22Rv1 (cell line): ENCODE results near the gene PODXL2.

Experiments used
- H3K27ac ChIP-seq: fragments of 450-650 bp; 2 replicates; pipeline ENCODE4 v1.5.1; 2017
- CTCF ChIP-seq: fragments of 450-650 bp; IDR thresholded peaks from 2 replicates; pipeline ENCODE4 v1.5.1; 2017; ENCODE audit warnings: mild to moderate bottlenecking
- ZFX ChIP-seq: fragments of 450-650 bp; IDR thresholded peaks from 2 replicates; pipeline ENCODE4 v1.6.1; 2017; ENCODE audit warnings: antibody characterized with exemption, borderline replicate concordance

Gene PODXL2

GRCh38 chr3:127628788-127629466, at the start of gene PODXL2:
PODXL2 (plus strand) TSS chr3:127629185; CDS start chr3:127629220, 35 bp downstream.
- TF ChIP-seq CTCF (no peak), ZFX (no peak)
- H3K27ac ChIP-seq: peak within 1 kb of the TSS; percentile 64

- H3K27ac ChIP-seq: no peak overlapping the region
- TF ChIP-seq CTCF (no peak), ZFX (no peak)
Measured at GRCh38 chr3:127580327-127581060, 48.5 kb upstream of the PODXL2 start.

GRCh38 chr3:127584734-127585133, 44.3 kb upstream of the PODXL2 start:
- no peak for TF ChIP-seq CTCF

GRCh38 chr3:127585163-127585812, 43.7 kb upstream of the PODXL2 start:
- TF ChIP-seq ZFX: no peak
- no peak for TF ChIP-seq CTCF
- no peak overlapping the region for H3K27ac ChIP-seq

More at GRCh38 chr3:127584734-127585133, 44.3 kb upstream of the PODXL2 start:
- H3K27ac ChIP-seq: no peak overlapping the region

- H3K27ac ChIP-seq: no peak overlapping the region
- TF ChIP-seq ZFX (no peak), CTCF (no peak)
Measured at GRCh38 chr3:127585813-127586413, 43.1 kb upstream of the PODXL2 start.

GRCh38 chr3:127587876-127588275, 41.1 kb upstream of the PODXL2 start:
- no peak for TF ChIP-seq ZFX
- TF ChIP-seq CTCF: no peak
- no peak overlapping the region for H3K27ac ChIP-seq
